Activated B cell treated with CpG ODN at 0.5 μM for 24 hours (primary cell): ENCODE data around the gene MED13L. TPM values are rescaled to one million over a fixed set of nuclear protein-coding genes. Genes with fewer than 3 reads are reported as not detected.
A peak's percentile ranks its signal among the peaks of the same experiment; 100 is the strongest.
"Not testable (repeated sequence)": the region's sequence is repeated elsewhere in the genome, so short reads cannot be mapped to it uniquely, and the experiment has no call there.

Experiments used
- ATAC-seq: fragments of 200-7000 bp; cut with Tn5 transposase; one replicate; pipeline ENCODE4 v1.10.0; 2021; ENCODE audit warnings: low read depth, mild to moderate bottlenecking, moderate library complexity
- CTCF ChIA-PET: fragments of 350-600 bp; sonication (Branson Sonifier 250); formaldehyde crosslinking; loops from one replicate; lab custom pipeline; 2021; ENCODE audit warnings: antibody characterized with exemption; lab: Charles Lee
- POLR2A ChIA-PET: fragments of 350-600 bp; sonication (Branson Sonifier 250); formaldehyde crosslinking; loops from one replicate; lab custom pipeline; 2021; ENCODE audit warnings: antibody characterized with exemption; lab: Charles Lee
- DNase-seq: peaks from one replicate; pipeline ENCODE4 v3.0.0; 2022
- H3K27ac Mint-ChIP-seq: one replicate; pipeline ENCODE4 v1.8.0; 2020; ENCODE audit warnings: mixed read lengths
- H3K27me3 Mint-ChIP-seq: one replicate; pipeline ENCODE4 v1.8.0; 2021; ENCODE audit warnings: mixed read lengths
- H3K36me3 Mint-ChIP-seq: one replicate; pipeline ENCODE4 v1.8.0; 2021; ENCODE audit warnings: low read depth, mixed read lengths
- H3K4me1 Mint-ChIP-seq: one replicate; pipeline ENCODE4 v1.8.0; 2021; ENCODE audit warnings: mixed read lengths
- H3K4me3 Mint-ChIP-seq: one replicate; pipeline ENCODE4 v1.8.0; 2020; ENCODE audit warnings: mild to moderate bottlenecking, mixed read lengths
- H3K9me3 Mint-ChIP-seq: one replicate; pipeline ENCODE4 v1.8.0; 2020; ENCODE audit warnings: mixed read lengths
- CTCF ChIP-seq: fragments of 200-600 bp; IDR thresholded peaks from one replicate; pipeline ENCODE4 v1.8.0; 2022; ENCODE audit warnings: antibody characterized with exemption, mild to moderate bottlenecking
- intact Hi-C: fragments of 100-400 bp; cut with micrococcal nuclease; formaldehyde crosslinking; loops from one replicate; pipeline ENCODE4 v1.15.1; 2024
- total RNA-seq: library from RNA; stranded (reverse); gene quantifications from 2 replicates; pipeline ENCODE4 v1.2.3, GENCODE V29; 2022

MED13L gene
- total RNA-seq, 1 donor from 2014 or later, result 183 TPM

DNA sequence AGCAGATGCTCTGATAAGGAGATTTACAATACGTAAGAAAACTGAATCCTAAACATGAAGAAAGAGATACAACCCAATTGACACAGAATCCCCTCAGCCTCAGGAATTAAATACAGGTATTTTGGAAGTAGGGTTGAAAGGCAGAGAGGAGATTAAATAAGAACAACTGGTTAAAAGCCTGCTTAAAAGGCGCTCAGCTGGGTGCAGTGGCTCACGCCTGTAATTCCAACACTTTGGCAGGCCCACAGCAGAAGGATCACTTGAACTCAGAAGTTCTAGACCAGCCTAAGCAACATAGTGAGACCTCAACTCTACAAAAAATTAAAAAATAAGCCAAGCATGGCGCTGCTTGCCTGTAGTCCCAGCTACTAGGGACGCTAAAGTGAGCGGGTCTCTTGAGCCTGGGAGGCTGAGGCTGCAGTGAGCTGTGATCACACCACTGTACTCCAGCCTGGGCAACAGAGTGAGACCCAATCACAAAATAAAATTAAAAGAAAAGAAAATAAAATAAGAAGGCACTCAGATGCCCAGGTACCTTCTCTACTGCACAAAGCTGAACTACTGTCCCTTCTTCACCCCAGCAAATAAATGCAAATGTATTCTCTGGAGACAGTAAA lies 32.9 kb downstream of the MED13L start:
- ATAC-seq (no peak), DNase-seq (no peak)
- intact Hi-C loops, result loop anchor here (2.0 kb wide), 1 partner anchor 14 kb away; no protein-coding TSS in a partner anchor
- H3K4me1 Mint-ChIP-seq, result peaks cover 82% of the 10 kb centered on the region
- H3K27ac Mint-ChIP-seq, result peak overlapping the region; percentile 78
- H3K9me3 Mint-ChIP-seq, result no peaks in the 10 kb centered on the region
- TF ChIP-seq CTCF, result no peak
- ChIA-PET CTCF (interaction anchor here (0.7 kb wide), 1 partner anchor 622 kb away, joined by 3 read pairs; no protein-coding TSS in a partner anchor), POLR2A (interaction anchor here (1.2 kb wide), 1 partner anchor 315 kb away, joined by 4 read pairs; the partner anchor contains the start of gene MAP1LC3B2)
- peak overlapping the region; percentile 55 for H3K4me3 Mint-ChIP-seq
- peaks cover 4% of the 10 kb centered on the region for H3K36me3 Mint-ChIP-seq
- no peaks in the 10 kb centered on the region for H3K27me3 Mint-ChIP-seq

- no peak for DNase-seq
- peaks cover 1% of the 10 kb centered on the region for H3K36me3 Mint-ChIP-seq
- ATAC-seq, result peak; percentile 80
- ChIA-PET CTCF (no interaction called here), POLR2A (interaction anchor here (1.2 kb wide), 1 partner anchor 316 kb away, joined by 4 read pairs; the partner anchor contains the start of gene MAP1LC3B2)
- peak overlapping the region; percentile 47 for H3K4me3 Mint-ChIP-seq
- peaks cover 79% of the 10 kb centered on the region for H3K4me1 Mint-ChIP-seq
- no peaks in the 10 kb centered on the region for H3K27me3 Mint-ChIP-seq
- no peaks in the 10 kb centered on the region for H3K9me3 Mint-ChIP-seq
- no peak for TF ChIP-seq CTCF
- intact Hi-C loops, result loop anchor here (2.0 kb wide), 1 partner anchor 15 kb away; no protein-coding TSS in a partner anchor
- peak overlapping the region; percentile 78 for H3K27ac Mint-ChIP-seq
Measured at GRCh38 chr12:116244001-116244400, 33.5 kb downstream of the MED13L start.

DNA sequence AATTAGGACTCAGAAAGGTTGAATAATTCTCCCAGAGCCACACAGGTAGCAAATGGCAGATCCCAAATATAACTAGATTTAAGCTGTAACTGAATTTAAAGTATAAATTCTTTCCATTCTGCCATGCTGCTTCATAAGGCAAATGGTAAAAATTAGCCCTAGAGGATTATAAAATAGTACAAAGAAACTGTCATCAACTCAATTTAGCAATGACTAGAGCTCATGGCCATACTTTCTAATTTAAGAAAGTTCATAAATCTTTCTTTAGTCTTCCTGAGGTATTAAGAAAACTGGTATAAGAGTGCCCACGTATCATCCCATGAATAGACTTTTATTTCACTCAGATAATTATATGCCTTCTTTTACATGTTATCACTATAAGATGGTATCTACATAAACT lies 34.8 kb downstream of the MED13L start:
- ChIA-PET CTCF (no interaction called here), POLR2A (no interaction called here)
- ATAC-seq (no peak), DNase-seq (no peak)
- peaks cover 73% of the 10 kb centered on the region for H3K4me1 Mint-ChIP-seq
- H3K36me3 Mint-ChIP-seq, result peaks cover 1% of the 10 kb centered on the region
- intact Hi-C loops, result no loop called here
- H3K27ac Mint-ChIP-seq, result no peak overlapping the region
- no peaks in the 10 kb centered on the region for H3K27me3 Mint-ChIP-seq
- no peak for TF ChIP-seq CTCF
- H3K9me3 Mint-ChIP-seq, result no peaks in the 10 kb centered on the region
- no peak overlapping the region for H3K4me3 Mint-ChIP-seq

GRCh38 chr12:116241157-116241759 lies 36.2 kb downstream of the MED13L start:
- Mint-ChIP-seq H3K36me3 (peaks cover 5% of the 10 kb centered on the region), H3K27me3 (no peaks in the 10 kb centered on the region), H3K4me1 (peaks cover 74% of the 10 kb centered on the region), H3K4me3 (no peak overlapping the region), H3K27ac (no peak overlapping the region), H3K9me3 (no peaks in the 10 kb centered on the region)
- no peak for TF ChIP-seq CTCF
- DNase-seq (no peak), ATAC-seq (no peak)
- intact Hi-C loops, result no loop called here
- ChIA-PET POLR2A (interaction anchor here (0.7 kb wide), 4 partner anchors 15 to 385 kb away, joined by 5 to 8 read pairs (median 6); partner anchors contain the start of gene MAP1LC3B2), CTCF (no interaction called here)

DNA sequence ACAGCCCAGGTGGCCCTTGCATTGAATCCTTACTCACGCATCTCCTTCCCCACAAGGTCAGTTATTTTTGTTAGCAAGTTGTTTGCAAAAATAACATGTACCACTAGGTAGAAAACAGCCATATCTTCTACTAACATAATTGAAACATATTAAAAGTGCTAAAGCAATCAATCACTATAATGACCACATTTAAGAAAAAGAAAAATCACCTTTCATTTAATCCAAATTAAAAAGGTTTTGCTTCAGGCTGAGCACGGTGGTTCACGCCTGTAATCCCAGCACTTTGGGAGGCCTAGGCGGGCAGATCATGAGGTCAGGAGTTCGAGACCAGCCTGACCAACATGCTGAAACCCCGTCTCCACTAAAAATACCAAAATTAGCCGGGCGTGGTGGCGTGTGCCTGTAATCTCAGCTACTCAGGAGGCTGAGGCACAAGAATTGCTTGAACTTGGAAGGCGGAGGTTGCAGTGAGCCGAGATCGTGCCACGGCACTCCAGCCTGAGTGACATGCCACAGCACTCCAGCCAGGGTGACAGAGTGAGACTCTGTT lies 38.8 kb downstream of the MED13L start:
- H3K36me3 Mint-ChIP-seq, H3K4me3 Mint-ChIP-seq, H3K9me3 Mint-ChIP-seq, H3K27me3 Mint-ChIP-seq, DNase-seq, H3K27ac Mint-ChIP-seq, ATAC-seq: not testable (repeated sequence)
- POLR2A ChIA-PET, result interaction anchor here (0.7 kb wide), 1 partner anchor 344 kb away, joined by 3 read pairs; no protein-coding TSS in a partner anchor
- peaks cover 54% of the 10 kb centered on the region for H3K4me1 Mint-ChIP-seq
- CTCF ChIA-PET, result interaction anchor here (0.8 to 3.7 kb wide), 5 partner anchors 10 to 470 kb away, joined by 3 to 24 read pairs (median 9); no protein-coding TSS in a partner anchor
- intact Hi-C loops, result loop anchor here (1.0 to 5.0 kb wide), 2 partner anchors 10 to 469 kb away; no protein-coding TSS in a partner anchor
